Lung (tissue), 12 donors: ENCODE results near the gene GHR. TPM values are rescaled to one million over a fixed set of nuclear protein-coding genes. Genes with fewer than 3 reads are reported as not detected.
"Not testable (repeated sequence)": the region's sequence is repeated elsewhere in the genome, so short reads cannot be mapped to it uniquely, and the experiment has no call there.

Experiments used
- ATAC-seq: fragments of 200-7000 bp; cut with Tn5 transposase; one replicate; pipeline ENCODE4 v1.9.1; 2020; ENCODE audit warnings: moderate number of reproducible peaks; ENCODE audit not compliant: insufficient read depth, low FRiP score
- DNase-seq, 3 donors: peaks; one replicate each; pipeline ENCODE4 v3.0.0-alpha.2; 2013 to 2017
- H3K27ac ChIP-seq, 2 donors: one replicate each; pipeline ENCODE4 v1.5.1; 2013; ENCODE audit warnings: mild to moderate bottlenecking in 2 of 2, moderate library complexity in 2 of 2, control low read depth in 1 of 2, inconsistent platforms in 1 of 2, low read depth in 1 of 2, low read length in 1 of 2
- H3K27me3 ChIP-seq, 3 donors: one replicate each; pipeline ENCODE4 v1.5.1; 2013; ENCODE audit warnings: low read length in 2 of 3; ENCODE audit not compliant: control insufficient read depth in 3 of 3, insufficient read depth in 3 of 3
- H3K36me3 ChIP-seq, 4 donors: one replicate each; pipeline ENCODE4 v1.5.1; 2013; ENCODE audit warnings: low read length in 4 of 4, mild to moderate bottlenecking in 1 of 4, moderate library complexity in 1 of 4; ENCODE audit not compliant: control insufficient read depth in 4 of 4, insufficient read depth in 4 of 4
- H3K4me1 ChIP-seq, 5 donors: one replicate each; pipeline ENCODE4 v1.5.1; 2013; ENCODE audit warnings: low read length in 5 of 5, mild to moderate bottlenecking in 2 of 5, moderate library complexity in 1 of 5; ENCODE audit not compliant: control insufficient read depth in 5 of 5, insufficient read depth in 5 of 5
- H3K4me3 ChIP-seq: one replicate; pipeline ENCODE4 v1.5.1; 2013; ENCODE audit warnings: mild to moderate bottlenecking, control low read depth, moderate library complexity
- H3K9ac ChIP-seq, 2 donors: one replicate each; pipeline ENCODE4 v1.5.1; 2013; ENCODE audit warnings: low read length in 2 of 2, control low read depth in 1 of 2; ENCODE audit not compliant: insufficient read depth in 1 of 2
- H3K9me3 ChIP-seq, 4 donors: one replicate each; pipeline ENCODE4 v1.5.1; 2013; ENCODE audit warnings: low read length in 3 of 4, mild to moderate bottlenecking in 1 of 4, moderate library complexity in 1 of 4; ENCODE audit not compliant: control insufficient read depth in 4 of 4, insufficient read depth in 3 of 4
- CTCF ChIP-seq: IDR thresholded peaks from 2 replicates; pipeline ENCODE4 v1.5.1; 2012; ENCODE audit warnings: mild to moderate bottlenecking; ENCODE audit errors: control extremely low read depth, extremely low read depth
- WGBS, 2 donors: extraction: QIAGEN DNeasy Blood & Tissue Kit; methylation state at CpG; one replicate each; pipeline ENCODE4 v1.1.7; 2013; 5-methylcytosine and 5-hydroxymethylcytosine counted together
- polyA plus RNA-seq, 2 donors: library from polyadenylated mRNA; stranded (reverse); fragments of 200-250 nt; gene quantifications; one replicate each; pipeline ENCODE4 v1.2.1, GENCODE V29; 2013
- total RNA-seq, 2 donors: library from RNA; depleted of rRNA in 1 of 2; stranded (reverse); fragments of >200 nt in 1 of 2; gene quantifications; one replicate each; pipeline ENCODE4 v1.2.1, GENCODE V29; 2014 to 2021
- donor health status: control.
- donor health status: control.
- donor health status: Bipolar disorder and iron deficiency.
- donor health status: healthy.
- donor health status: DM: yes; HTN: yes; CAD: no.

The GHR gene
- total and polyA plus RNA-seq, 4 donors: 0.98 to 23.8 (median 3.2) TPM

DNA sequence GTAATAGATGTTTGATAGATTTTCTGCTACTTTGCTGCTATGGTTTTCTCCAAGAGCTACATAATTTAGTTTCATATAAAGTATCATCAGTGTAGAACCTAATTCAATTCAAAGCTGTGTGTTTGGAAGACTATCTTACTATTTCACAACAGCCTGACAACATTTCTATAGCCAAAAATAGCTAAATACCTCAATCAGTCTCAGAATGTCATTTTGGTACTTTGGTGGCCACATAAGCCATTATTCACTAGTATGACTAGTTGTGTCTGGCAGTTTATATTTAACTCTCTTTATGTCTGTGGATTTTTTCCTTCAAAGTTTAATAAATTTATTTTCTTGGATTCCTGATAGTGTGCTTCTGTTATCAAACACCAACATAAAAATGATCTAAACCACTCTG is 298.2 kb downstream of the GHR start:
- Histone ChIP-seq H3K4me1 (no peaks in the 10 kb centered on the region), H3K36me3 (peaks cover 0 to 9% (median 5%) of the 10 kb centered on the region in 4 donors), H3K4me3 (no peak overlapping the region), H3K27ac (no peak overlapping the region), H3K9me3 (no peaks in the 10 kb centered on the region), H3K9ac (no peak overlapping the region), H3K27me3 (no peaks in the 10 kb centered on the region)
- TF ChIP-seq CTCF: no peak
- DNase-seq (peak in 1 of 3 donors; percentile 1), ATAC-seq (no peak)

- not testable (repeated sequence) for H3K9ac ChIP-seq, H3K27ac ChIP-seq, DNase-seq, H3K9me3 ChIP-seq, H3K27me3 ChIP-seq, H3K36me3 ChIP-seq, H3K4me3 ChIP-seq, H3K4me1 ChIP-seq, ATAC-seq
- WGBS, 2 donors: 97 to 99% methylated on average over 14 to 17 of the region's 24 CpGs
Measured at GRCh38 chr5:42734531-42735058, 311.4 kb downstream of the GHR start.

GRCh38 chr5:42740920-42741319 is 317.7 kb downstream of the GHR start:
- ATAC-seq (no peak), DNase-seq (no peak)
- no peaks in the 10 kb centered on the region for H3K4me1 ChIP-seq
- H3K27ac ChIP-seq: no peak overlapping the region
- WGBS, 2 donors: 95 to 100% methylated on average over 1 of the region's 1 CpG
- H3K4me3 ChIP-seq: no peak overlapping the region
- H3K9me3 ChIP-seq: no peaks in the 10 kb centered on the region
- H3K27me3 ChIP-seq: no peaks in the 10 kb centered on the region
- no peaks in the 10 kb centered on the region for H3K36me3 ChIP-seq
- H3K9ac ChIP-seq: no peak overlapping the region
- no peak for TF ChIP-seq CTCF

DNA sequence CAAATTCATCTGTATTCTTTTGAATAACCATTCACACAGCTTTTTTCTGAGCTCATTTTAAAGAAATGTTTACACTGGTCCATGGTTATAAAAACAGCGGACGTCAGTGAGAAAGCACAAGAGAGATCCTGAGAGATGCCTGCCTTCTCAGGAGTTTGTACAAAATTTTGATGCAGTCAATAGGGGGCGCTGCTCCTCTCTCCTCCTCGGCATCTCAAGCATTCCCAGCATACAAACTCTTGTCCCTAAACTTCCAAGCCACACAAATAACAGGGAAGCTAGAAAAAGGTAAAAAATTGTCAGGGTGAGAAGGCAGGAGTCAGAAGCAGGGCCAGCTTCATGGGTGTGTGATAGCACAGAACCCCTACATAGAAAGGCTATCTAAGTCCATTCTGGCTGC is 322.2 kb downstream of the GHR start:
- Histone ChIP-seq H3K36me3 (no peaks in the 10 kb centered on the region), H3K9me3 (no peaks in the 10 kb centered on the region), H3K27me3 (no peaks in the 10 kb centered on the region), H3K4me1 (no peaks in the 10 kb centered on the region), H3K4me3 (no peak overlapping the region), H3K27ac (no peak overlapping the region), H3K9ac (no peak overlapping the region)
- DNase-seq: peak in 1 of 3 donors; percentile 3
- 23 to 25% methylated on average over 4 of the region's 4 CpGs for WGBS, 2 donors
- no peak for TF ChIP-seq CTCF
- no peak for ATAC-seq
